ENCODE data around the gene FNTB.

FNTB gene

DNA sequence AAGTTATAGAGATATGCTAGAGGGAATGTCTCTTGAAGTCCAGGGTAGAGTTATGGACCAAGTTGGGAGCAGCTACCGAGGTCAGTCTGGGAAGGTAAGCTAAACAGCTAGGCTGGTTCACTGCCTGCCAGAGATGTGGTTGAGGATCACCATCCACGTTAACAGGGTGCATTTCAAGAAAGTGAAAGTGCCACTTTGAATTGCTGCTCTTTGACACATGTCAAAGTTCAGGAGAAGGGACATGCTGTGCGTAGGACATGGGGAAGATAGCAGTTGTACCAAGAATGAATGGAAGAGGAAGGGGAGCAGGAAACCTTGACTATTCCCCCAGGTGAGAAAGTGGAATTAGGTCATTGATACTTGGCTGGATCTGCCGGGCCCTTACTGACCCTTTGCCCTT, 66.1 kb downstream of the FNTB start:
- no peak for DNase-seq (ENCODE audit: low spot score)

DNA sequence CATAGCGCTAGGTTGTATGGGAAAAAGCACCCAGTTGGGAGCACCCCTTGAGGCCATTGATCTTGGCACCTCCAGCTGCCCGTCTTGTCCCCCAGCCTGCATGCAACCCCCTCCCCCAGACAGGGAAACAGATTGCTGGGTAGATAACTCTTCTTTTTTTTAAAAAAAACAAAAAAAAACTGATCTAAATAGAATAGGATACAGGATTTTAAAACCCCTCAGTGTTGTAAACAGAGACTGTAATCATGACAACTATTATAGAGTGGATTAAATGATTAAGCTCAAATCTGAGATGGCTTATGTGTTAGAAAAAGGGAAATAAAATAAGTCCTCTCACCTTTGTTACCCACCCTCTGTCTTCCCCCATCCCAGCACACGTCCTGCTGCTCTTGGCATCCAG, 66.8 kb downstream of the FNTB start:
- DNase-seq (ENCODE audit: low spot score), result no peak

DNA sequence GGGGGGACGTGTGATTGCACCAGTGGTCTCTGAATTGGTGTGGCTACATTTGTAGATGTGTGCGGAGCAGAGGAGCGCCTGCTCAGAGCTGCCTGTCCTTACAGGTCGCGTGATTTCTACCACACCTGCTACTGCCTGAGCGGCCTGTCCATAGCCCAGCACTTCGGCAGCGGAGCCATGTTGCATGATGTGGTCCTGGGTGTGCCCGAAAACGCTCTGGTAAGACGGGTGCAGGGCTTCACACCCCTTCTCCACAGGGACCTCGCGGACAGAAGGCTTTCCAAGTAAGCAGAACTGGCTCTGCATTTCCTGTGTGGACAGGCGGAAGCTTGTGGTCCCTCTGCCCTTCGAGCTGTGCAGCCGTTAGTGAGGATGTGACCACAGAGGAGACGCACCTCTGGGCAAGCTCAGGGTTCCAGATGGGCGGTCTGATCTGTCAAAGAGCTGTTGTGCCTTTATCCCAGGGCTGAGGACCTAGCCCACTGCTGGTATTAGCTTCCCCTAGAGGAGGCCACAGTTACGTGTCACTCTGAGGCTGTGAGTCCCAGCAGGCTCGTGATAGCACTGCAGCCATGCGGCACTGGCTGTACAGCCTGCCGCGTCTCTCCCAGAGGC, 67.9 kb downstream of the FNTB start:
- DNase-seq (ENCODE audit: low spot score), result no peak

DNA sequence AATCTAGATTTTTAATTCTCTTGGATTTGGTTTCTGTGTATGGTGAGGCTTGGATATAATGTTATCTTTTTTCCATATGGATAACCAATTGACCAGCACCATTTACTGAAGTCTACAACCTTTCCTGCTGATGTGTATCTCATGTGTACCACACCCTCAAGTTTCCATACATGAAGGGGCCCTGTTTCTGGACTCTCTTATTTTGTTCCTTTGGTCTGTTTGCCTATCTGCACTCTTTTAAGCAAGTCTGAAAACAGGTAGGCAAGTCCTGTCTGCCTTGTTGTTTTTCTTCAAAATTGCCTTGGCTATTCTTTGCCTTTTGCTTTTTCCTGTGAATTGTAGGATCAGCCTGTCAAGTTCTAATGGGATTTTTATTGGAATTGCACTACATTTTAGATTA, 71.0 kb downstream of the FNTB start:
- DNase-seq (ENCODE audit: low spot score), result no peak

DNA sequence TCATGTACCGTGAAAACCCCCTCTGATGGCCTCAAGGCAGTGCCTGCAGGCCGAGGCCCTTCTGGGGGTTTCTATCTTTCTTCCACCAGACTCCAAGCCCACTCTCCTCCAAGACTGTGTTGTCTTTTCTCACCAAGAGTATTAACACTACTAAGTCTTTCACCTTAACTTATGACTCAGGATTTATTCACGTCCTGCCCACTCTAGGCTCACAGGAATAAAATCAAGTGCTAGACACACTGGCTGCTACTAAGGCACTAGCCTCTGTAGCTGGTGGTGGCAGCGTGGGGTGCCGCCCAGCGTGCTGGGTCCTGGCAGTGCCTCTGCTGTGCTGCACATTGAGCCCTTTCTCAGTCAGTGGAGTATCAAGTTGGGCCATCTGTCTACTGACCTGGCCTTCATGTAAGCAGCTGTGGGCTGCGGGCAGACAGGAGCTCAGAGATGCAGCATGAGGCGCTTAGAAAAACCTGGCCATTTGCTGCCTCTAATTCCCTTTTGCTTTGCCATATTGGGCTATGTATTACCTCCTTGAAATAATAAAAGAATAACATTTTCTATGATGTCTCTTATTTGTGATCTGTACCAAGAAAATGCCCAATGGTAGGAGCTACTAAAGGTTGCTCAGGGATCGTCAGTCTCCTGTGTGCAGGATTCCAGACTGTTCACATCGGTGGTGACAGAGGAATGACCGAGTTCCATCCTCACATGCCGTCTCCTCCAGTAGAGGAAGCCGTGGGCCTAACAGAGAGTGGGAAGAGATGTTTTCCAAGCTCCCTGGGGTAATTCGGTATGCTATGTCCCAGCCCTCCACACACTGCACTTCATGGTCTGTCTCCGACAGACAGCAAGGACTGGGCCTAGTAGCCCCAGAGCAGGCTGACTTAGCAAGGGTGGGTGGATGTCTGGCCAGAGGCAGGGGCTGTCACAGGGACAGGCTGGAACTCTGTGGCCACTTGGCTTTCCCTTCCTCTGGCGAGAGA, 75.7 kb downstream of the FNTB start:
- no peak for DNase-seq (ENCODE audit: low spot score)

DNA sequence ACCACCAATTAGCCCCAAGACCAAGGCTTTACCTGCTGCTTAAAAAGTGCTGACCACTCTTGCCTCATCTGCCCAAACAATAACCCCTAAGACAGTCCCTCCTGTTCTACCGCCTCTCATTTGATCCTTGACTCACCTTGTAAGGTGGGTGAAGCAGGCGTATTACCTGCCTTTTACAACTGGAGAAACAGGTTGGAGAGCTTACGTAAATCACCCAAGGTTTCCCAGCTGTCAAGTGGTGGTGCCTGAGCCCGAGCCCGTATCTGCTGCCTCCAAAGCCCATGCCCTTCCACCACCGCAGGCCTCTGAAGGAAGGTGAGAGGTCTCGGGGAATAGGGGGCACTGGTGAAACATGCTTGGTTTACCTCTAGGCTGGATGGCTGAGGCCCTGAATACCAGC, 79.0 kb downstream of the FNTB start:
- DNase-seq (ENCODE audit: low spot score), result no peak

DNA sequence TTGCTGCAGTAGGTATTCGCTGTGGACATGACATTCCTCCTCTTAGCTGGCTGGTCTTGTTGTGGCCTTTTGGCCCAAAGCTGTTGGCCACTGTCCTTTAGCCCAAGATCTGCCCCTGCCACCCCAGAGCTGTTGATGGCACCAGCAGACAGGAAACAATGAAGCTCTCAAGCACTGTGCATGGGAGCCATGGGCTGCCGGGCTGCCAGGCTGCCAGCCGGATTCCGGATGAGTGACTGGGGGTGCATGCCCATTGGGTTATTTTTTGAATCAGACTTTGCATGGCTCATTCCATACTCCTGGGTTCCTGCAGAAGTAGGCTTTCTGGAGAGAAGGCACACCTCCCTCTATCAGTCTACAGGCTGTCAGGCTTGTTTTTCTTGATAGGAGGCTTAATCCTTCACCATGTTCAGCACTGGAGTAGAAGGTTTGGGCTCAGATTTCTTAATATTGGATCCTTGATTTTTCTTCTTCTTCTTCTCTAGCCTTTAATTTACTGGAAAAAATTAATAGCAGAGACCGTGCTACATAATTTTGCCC, 83.2 kb downstream of the FNTB start:
- no peak for DNase-seq (ENCODE audit: low spot score)

DNA sequence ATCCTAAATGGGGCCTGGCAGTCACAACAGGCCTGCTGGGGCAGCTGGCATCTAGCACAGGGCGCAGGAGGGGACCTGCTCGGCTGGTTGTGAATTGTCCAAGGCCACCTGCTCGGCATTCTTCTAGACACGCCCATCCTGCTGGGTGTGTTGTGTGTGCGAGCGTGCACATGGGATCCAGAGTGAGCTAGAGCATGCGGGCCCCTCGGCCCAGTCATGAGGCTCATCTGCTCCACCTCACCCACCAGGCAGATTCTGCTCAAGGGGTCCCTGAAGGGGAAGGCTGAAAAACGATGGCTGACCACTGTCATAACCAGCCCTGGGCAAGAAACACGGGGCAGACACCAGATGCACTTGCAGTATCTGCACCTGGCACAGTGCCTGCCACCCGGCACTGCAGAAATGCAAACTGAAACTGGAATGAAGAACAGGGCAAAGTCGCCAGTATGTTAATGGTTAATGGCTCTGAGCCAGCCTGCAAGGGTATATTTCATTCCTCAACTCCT, 83.8 kb downstream of the FNTB start:
- no peak for DNase-seq (ENCODE audit: low spot score)

DNA sequence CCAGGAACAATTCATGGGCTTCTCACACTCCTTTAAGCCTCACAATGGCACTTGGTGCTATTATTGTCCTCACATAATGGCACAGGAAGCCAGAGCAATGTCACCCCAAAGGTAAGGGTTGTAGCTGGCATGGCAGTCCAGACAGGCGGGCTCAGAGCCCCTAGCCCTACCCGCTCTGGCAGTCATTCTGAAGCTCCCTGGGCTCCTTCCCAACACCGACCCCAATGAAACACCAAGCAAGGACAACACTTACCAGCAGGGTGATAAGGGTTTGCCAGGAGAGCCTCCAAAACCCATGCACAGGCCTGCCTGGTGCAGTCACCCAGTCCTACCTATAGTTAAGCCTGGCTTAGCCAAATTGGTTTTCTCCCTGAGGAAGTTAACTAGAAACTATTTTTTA, 84.8 kb downstream of the FNTB start:
- DNase-seq (ENCODE audit: low spot score), result no peak

DNA sequence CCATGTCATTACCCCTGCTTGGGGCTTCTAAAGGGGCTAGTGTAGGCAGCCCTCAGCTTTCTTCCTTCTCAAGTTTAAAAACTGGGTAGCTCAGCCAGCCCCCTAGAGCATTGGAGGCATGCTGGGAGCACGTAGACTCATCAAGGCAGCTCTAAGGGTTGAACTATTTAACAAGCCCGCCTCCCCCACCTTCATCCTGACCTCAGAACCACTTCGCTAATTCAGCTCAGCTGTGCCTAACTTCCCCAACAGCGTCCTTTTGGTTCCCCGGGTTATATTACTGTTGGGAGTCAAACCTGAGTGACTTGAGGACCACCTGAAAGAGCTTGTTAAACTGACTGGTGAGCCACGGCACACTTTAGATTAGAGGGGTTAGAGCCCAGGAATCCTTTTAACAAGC, 85.6 kb downstream of the FNTB start:
- DNase-seq (ENCODE audit: low spot score), result no peak

DNA sequence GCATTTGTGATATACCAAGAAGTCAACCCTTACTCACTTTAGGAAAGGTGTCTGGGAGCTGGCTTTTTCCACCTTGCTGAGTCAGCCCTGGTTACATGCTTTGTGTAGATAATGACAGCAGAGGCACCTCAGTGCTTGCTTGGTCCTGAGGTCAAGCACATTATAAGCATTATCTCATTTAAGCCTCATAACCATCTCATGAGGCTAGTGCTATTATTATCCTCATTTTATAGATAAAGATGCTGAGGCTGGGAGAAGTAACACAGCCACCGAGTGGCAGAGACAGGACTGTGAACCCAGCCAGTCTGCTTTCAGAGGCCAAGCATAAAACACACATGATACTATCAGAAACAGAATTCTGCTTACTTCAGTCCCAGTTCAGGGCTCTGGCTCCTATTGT, 86.2 kb downstream of the FNTB start:
- no peak for DNase-seq (ENCODE audit: low spot score)

DNA sequence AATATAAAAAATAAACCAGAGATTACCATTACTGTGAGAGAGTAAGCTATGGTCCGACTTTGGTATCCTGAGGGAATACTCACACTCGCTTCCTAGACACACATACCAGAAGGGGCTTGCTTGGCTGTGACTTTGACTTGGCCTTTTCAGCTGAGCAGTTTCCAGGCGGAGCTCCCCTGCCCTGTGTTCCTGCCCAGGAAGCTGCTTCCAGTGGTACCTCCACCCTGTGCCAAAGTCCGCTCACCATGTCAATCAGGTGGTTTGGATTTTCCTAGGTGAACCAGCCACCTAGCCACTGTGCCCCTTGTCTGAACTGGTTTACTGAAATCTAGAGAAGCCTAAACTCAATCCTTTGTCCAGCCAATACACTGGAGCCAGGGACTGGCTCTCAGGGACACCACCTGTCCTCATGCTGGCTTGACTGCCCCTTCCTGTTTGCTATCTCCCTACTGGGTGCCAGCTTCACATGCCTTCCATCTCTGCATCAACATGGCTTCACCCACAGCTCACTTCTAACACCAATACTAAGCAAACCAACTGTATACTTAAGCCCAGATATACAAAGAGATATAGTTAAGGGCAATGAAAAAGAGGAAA, 87.0 kb downstream of the FNTB start:
- no peak for DNase-seq (ENCODE audit: low spot score)

DNA sequence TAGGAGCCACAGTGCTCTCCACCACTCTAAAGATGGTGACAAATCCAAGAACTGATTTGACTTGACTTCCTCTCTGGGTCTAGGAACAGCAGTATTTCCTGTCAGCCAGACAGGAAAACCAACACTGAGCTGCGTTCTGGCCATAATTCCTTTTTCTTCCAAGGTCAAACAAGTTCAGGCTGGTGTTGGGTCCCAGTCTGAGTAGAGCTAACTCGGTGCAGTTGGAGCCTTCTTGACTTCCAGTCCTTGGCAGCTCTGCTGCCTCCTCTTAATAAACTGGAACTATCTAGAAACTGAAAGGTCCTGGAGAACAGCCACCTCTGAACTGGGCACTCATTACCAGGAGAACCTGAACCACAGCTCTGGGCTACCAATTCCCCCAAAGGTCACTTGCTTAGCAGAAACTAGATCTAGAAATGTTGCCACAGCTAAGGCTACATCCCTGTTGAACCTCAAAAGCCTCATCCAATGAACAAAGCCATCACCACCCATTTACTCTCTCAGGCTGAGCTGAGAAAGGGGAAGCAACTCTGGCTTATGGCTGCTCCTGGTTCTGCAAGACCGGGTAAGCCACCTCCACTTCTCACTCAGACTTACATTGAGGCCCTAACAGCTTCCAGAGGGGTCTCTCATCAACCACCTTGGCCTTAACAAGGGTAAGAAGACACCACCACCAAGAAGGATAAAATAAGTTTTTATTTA, 87.9 kb downstream of the FNTB start:
- DNase-seq (ENCODE audit: low spot score), result no peak

DNA sequence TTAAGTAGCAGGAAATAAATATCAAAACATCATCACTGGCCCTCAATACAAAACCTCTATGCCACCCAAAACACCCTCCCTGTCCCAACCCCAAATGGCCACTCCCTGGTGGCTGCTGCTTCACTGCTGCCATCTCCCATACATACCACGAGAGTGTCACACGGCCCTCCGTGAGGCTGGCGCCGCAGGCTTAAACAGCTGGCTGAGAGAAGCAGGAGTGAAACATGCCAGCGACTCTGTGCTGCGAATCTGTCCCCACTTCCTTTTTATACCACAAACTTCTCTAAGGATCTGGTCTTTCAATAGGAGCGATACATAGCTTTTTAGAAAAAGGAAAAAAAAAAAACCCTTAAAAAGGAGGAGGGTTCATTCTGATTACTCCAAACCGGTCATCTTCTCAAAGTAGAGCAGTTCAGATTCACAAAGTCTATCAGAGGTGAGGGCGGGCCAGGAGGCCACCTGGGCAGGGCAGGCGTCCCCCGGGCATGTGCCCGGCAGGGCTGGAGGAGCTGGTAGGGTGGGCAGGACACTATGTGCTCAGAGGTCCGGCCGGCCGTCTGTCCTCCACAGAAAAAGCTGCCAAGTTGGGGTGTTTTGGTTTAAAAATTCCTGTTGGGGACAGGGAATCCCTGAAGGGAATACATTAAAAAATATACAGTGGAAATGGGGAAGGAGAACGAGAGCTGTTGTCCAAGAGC, 89.1 kb downstream of the FNTB start:
- DNase-seq (ENCODE audit: low spot score), result no peak

DNA sequence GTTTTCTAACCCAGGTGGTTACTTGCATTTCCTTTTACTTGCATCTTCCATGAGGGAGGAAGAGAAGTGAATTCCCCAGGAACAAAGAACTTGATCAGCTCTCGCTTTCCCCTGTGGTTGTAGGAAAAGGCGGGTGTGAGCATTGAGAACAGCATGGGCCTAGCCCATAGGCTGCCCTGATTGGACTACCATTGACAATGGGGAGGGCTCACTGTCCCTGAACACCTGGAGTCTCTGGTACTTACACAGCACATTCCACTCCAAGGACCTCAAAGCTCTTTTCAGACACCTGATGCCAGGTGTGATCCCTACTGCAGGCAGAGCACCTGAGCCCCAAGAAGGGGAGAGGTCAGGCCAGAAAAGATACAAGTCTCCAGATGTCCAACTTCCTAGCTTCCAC, 90.6 kb downstream of the FNTB start:
- no peak for DNase-seq (ENCODE audit: low spot score)

DNA sequence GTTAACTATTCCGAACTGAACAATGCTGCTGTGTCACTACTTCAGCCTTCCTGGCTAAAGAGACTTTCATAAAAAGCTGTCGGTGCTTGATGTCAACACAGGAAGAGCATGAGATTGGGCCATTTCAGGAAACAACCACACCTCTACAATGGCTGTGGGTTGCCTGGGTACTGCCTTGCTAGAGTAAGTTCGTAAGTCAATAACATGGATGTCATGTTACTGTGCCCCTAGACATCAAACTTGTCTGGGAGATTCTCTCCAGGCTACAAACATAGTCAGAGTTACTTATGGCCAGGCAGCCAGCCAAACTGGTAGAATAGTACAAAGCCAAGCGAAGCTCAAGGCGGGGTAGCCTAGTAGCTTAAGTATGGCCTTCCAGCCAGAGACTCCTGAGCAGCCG, 92.5 kb downstream of the FNTB start:
- DNase-seq (ENCODE audit: low spot score), result no peak

DNA sequence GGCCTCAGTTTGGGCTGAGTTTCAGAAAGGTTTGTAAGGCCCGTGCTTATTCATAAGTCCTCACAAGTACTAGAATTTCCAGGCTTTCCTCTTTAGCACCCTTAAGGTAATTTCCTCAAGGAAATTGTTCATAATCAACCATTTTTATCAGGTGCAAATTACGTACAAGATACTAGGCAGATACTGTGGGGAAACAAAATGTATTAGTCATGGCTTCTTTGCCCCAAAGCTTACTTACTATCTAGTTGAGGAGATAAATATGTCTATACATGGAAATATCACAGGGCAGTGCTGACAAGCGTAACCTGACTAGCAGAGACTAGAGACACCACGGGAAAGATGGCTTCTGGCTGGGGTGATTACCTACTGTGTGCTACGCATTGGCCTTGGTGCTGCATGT, 93.1 kb downstream of the FNTB start:
- no peak for DNase-seq (ENCODE audit: low spot score)

DNA sequence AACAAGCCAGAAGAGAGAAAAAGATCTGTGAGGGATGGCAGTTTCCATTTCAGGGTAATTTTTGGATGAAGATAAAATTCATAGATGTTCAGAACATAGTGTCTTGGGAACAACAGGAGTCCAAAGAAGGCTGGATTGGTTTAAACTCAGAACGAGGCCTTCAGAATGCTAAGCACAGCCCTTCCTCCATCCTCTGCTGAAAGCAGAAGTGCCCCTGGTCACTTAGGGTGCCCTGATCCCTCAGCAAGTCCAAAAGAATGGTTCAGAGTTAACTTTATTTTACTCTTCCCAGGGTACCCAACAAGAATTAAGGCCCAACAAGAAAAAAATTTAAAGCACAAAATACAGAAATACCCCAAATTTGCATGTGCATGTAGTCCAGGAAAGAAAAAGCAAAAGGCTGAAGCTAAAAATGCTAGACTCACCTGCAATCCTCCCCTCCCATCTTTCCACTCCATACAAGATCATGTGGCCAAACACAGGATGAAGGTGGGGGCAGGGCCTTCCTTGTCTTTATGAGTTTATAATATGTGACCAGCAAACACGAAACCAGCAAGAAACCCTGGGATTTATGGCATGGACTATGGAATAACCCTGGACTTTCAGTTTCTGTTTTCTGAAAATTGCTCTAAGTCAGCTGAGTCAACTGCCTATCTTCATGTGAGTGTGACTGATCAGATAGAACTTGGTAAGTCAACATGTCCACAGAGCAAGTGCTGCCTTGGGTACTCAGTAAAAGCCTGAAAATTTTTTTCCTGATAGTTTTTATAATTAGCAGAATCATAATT, 94.5 kb downstream of the FNTB start:
- DNase-seq (ENCODE audit: low spot score), result no peak

DNA sequence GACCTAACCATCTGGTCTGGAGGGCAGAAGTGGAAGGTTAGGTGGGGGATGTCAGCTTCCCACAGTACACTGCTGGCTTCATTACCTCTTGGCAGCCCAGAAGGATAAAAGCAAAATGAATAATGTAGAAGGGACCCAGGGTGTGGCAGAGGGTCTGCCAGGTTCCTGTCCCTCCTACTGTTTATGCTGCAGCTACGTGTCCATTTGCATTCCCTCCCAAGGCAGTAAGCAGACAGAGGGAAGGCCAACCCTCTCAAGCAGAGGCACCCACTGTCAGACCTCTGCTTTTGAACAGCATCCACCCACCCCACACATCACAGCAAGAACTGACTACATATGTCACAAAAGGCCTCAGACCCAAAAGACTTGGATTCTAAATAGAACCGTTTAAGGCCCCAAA, 96.2 kb downstream of the FNTB start:
- no peak for DNase-seq (ENCODE audit: low spot score)
